Endothelial cell (in vitro differentiated cells): ENCODE measurements around the gene DEFB129. TPM values are rescaled to one million over a fixed set of nuclear protein-coding genes. Genes with fewer than 3 reads are reported as not detected.
"Not testable (repeated sequence)": the region's sequence is repeated elsewhere in the genome, so short reads cannot be mapped to it uniquely, and the experiment has no call there.

Experiments
- DNase-seq: peaks from one replicate; pipeline ENCODE4 v3.0.0; 2021; ENCODE audit warnings: low spot score
- H3K27ac Mint-ChIP-seq: one replicate; pipeline ENCODE4 v1.8.0; 2021; ENCODE audit warnings: mixed read lengths, inconsistent platforms; ENCODE audit not compliant: unreplicated experiment
- H3K27me3 Mint-ChIP-seq: one replicate; pipeline ENCODE4 v1.8.0; 2021; ENCODE audit warnings: mild to moderate bottlenecking, moderate library complexity, mixed read lengths, inconsistent platforms; ENCODE audit not compliant: unreplicated experiment
- H3K36me3 Mint-ChIP-seq: one replicate; pipeline ENCODE4 v1.8.0; 2021; ENCODE audit warnings: mild to moderate bottlenecking, low read depth, mixed read lengths, inconsistent platforms; ENCODE audit not compliant: unreplicated experiment
- H3K4me1 Mint-ChIP-seq: one replicate; pipeline ENCODE4 v1.8.0; 2021; ENCODE audit warnings: mild to moderate bottlenecking, mixed read lengths, inconsistent platforms; ENCODE audit not compliant: unreplicated experiment
- H3K4me3 Mint-ChIP-seq: one replicate; pipeline ENCODE4 v1.8.0; 2021; ENCODE audit warnings: mild to moderate bottlenecking, mixed read lengths, inconsistent platforms; ENCODE audit not compliant: unreplicated experiment
- H3K9me3 Mint-ChIP-seq: one replicate; pipeline ENCODE4 v1.8.0; 2021; ENCODE audit warnings: mixed read lengths, inconsistent platforms; ENCODE audit not compliant: unreplicated experiment
- total RNA-seq: library from RNA; stranded (reverse); fragmentation: NEBNext Ultra II Directional; extraction: Animal tissue kit (Norgen Biotek cat#: 25700); gene quantifications from one replicate; pipeline ENCODE4 v1.2.1, GENCODE V29; 2021; ENCODE audit not compliant: unreplicated experiment
- TF ChIP-seq, protein P1 (sequence below): fragments of 200-600 bp; sonication (generic); IDR thresholded peaks from one replicate; pipeline ENCODE4 v1.5.0; 2021; ENCODE audit warnings: antibody characterized with exemption; ENCODE audit not compliant: unreplicated experiment

DEFB129 gene
- total RNA-seq, 1 donor from 2014 or later = not detected

DNA sequence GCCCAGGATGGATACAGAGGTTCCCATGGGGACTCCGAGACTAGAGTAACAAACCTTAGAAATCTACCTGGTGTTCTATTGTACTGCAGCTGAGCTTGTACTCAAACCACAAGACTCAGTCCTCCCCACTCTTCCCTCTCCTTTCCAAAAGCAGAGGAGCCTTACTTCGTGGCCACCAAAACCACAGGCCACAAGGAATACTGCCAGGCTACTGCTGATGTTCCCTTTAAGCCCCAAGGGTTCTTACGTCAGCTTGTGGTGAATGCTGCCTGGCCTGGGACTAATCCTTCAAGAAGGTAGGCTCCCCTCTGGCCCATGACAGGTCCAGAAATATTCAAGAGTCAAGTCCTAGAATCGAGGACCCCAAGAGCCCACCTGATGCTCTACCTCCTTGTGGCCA, 27.1 kb upstream of the DEFB129 start:
- peaks cover 3% of the 10 kb centered on the region for H3K27me3 Mint-ChIP-seq
- no peak overlapping the region for H3K4me3 Mint-ChIP-seq
- no peak overlapping the region for H3K27ac Mint-ChIP-seq
- TF ChIP-seq, protein P1, sequence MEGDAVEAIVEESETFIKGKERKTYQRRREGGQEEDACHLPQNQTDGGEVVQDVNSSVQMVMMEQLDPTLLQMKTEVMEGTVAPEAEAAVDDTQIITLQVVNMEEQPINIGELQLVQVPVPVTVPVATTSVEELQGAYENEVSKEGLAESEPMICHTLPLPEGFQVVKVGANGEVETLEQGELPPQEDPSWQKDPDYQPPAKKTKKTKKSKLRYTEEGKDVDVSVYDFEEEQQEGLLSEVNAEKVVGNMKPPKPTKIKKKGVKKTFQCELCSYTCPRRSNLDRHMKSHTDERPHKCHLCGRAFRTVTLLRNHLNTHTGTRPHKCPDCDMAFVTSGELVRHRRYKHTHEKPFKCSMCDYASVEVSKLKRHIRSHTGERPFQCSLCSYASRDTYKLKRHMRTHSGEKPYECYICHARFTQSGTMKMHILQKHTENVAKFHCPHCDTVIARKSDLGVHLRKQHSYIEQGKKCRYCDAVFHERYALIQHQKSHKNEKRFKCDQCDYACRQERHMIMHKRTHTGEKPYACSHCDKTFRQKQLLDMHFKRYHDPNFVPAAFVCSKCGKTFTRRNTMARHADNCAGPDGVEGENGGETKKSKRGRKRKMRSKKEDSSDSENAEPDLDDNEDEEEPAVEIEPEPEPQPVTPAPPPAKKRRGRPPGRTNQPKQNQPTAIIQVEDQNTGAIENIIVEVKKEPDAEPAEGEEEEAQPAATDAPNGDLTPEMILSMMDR = no peak
- H3K36me3 Mint-ChIP-seq = no peaks in the 10 kb centered on the region
- H3K9me3 Mint-ChIP-seq = no peaks in the 10 kb centered on the region
- DNase-seq = no peak
- no peaks in the 10 kb centered on the region for H3K4me1 Mint-ChIP-seq

DNA sequence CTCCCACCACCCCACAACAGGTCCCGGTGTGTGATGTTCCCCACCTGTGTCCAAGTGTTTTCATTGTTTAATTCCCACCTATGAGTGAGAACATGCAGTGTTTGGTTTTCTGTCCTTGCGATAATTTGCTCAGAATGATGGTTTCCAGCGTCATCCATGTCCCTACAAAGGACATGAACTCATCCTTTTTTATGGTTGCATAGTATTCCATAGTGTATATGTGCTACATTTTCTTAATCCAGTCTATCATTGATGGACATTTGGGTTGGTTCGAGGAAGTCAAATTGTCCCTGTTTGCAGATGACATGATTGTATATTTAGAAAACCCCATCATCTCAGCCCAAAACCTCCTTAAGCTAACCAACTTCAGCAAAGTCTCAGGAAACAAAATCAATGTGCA, 23.4 kb upstream of the DEFB129 start:
- H3K4me3 Mint-ChIP-seq, DNase-seq, H3K27me3 Mint-ChIP-seq, H3K9me3 Mint-ChIP-seq, H3K36me3 Mint-ChIP-seq, H3K27ac Mint-ChIP-seq, H3K4me1 Mint-ChIP-seq: not testable (repeated sequence)

DNA sequence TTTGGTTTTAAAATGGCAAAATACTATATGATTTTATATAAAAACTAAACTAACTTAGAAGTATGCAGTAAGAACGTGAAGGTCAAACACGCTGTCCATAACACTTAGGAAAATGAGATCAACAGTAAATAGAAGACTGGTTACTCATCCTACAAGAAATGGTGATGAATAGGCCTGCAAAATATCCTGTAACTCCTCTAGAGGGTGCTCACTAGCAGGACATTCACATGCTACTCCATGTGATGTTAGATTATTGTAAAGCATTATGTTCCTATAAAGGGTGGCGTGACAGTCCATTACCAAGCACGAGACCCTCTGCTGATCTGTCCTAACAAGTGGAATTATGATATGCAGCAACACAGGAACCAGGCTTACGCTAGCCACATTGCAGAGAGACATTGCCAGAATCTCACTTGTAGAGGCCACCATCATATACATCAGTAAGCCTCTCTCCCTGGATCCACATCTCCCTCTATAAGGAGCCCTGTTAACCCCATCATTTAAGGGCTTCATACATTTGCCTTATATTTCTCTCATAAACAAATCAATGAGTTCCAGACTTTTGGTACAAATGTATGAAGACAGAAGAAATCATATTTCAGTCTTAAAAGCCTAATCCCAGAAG, 18.0 kb upstream of the DEFB129 start:
- TF ChIP-seq, protein P1 = peak; percentile 18
- H3K27ac Mint-ChIP-seq = no peak overlapping the region
- no peak overlapping the region for H3K4me3 Mint-ChIP-seq
- no peaks in the 10 kb centered on the region for H3K4me1 Mint-ChIP-seq
- peaks cover 3% of the 10 kb centered on the region for H3K27me3 Mint-ChIP-seq
- no peaks in the 10 kb centered on the region for H3K9me3 Mint-ChIP-seq
- no peaks in the 10 kb centered on the region for H3K36me3 Mint-ChIP-seq
- DNase-seq = peak; percentile 6

GRCh38 chr20:210809-211502, 16.1 kb upstream of the DEFB129 start:
- no peaks in the 10 kb centered on the region for H3K4me1 Mint-ChIP-seq
- no peak overlapping the region for H3K4me3 Mint-ChIP-seq
- no peak for DNase-seq
- H3K27ac Mint-ChIP-seq = no peak overlapping the region
- TF ChIP-seq, protein P1 = no peak
- H3K36me3 Mint-ChIP-seq = no peaks in the 10 kb centered on the region
- peaks cover 2% of the 10 kb centered on the region for H3K27me3 Mint-ChIP-seq
- H3K9me3 Mint-ChIP-seq = no peaks in the 10 kb centered on the region

- peaks cover 4% of the 10 kb centered on the region for H3K27me3 Mint-ChIP-seq
- DNase-seq = no peak
- no peak overlapping the region for H3K4me3 Mint-ChIP-seq
- H3K36me3 Mint-ChIP-seq = no peaks in the 10 kb centered on the region
- no peaks in the 10 kb centered on the region for H3K4me1 Mint-ChIP-seq
- no peaks in the 10 kb centered on the region for H3K9me3 Mint-ChIP-seq
- TF ChIP-seq, protein P1 = no peak
- H3K27ac Mint-ChIP-seq = no peak overlapping the region
Measured at GRCh38 chr20:214383-214782, 12.7 kb upstream of the DEFB129 start.
